Caki2 (cell line): ENCODE measurements around the gene CELF3. TPM values are rescaled to one million over a fixed set of nuclear protein-coding genes. Genes with fewer than 3 reads are reported as not detected.
"Not testable (repeated sequence)": the region's sequence is repeated elsewhere in the genome, so short reads cannot be mapped to it uniquely, and the experiment has no call there.

Experiments used
- DNase-seq: peaks from one replicate; pipeline ENCODE4 v3.0.0-alpha.2; 2015; ENCODE audit warnings: low read depth
- in situ Hi-C: cut with HindIII; loops from 2 replicates; pipeline ENCODE4 v1.10.0; 2016; ENCODE audit warnings: low sequenced_read_pairs, low pct_unique_long_range_greater_than_20kb, mixed read lengths
- total RNA-seq: library from RNA; depleted of rRNA; stranded (reverse); fragments of >200 nt; shearing (Covaris generic); gene quantifications from 2 replicates; pipeline ENCODE4 v1.2.3, GENCODE V29; 2014; ENCODE audit warnings: low replicate concordance; rRNA removed

Gene CELF3
- total RNA-seq, 1 experiment from 2014 or later: not detected

- in situ Hi-C loops: not testable (repeated sequence)
These were observed 46.4 kb downstream of the CELF3 start for GRCh38 chr1:151670036-151670675.

GRCh38 chr1:151668090-151668489 is 48.5 kb downstream of the CELF3 start:
- no peak for DNase-seq
- in situ Hi-C loops: no loop called here

More at GRCh38 chr1:151670036-151670675, 46.4 kb downstream of the CELF3 start:
- DNase-seq: not testable (repeated sequence)

GRCh38 chr1:151661751-151662150 is 54.9 kb downstream of the CELF3 start:
- DNase-seq: no peak
- in situ Hi-C loops: no loop called here

- in situ Hi-C loops: no loop called here
- DNase-seq: no peak
These were observed 61.2 kb downstream of the CELF3 start for GRCh38 chr1:151655371-151655770.

GRCh38 chr1:151653397-151653796 is 63.2 kb downstream of the CELF3 start:
- in situ Hi-C loops: no loop called here
- no peak for DNase-seq

Other genes with a start within 250 kb of the CELF3 start
- 0.03 and 0.61 TPM in 2 replicates for gene CGN, start 205.4 kb downstream of the CELF3 start, total RNA-seq
- 4.2 and 5.8 TPM in 2 replicates for gene TUFT1, start 176.5 kb downstream of the CELF3 start, total RNA-seq
- 8.7 and 32.6 TPM in 2 replicates for gene SNX27, start 104.8 kb downstream of the CELF3 start, total RNA-seq
- not detected in 2 replicates for gene RIIAD1, start 4.7 kb upstream of the CELF3 start, total RNA-seq
- 145 and 162 TPM in 2 replicates for gene MRPL9, start 46.7 kb upstream of the CELF3 start, total RNA-seq
- 5.6 and 9.1 TPM in 2 replicates for gene TDRKH, start 73.7 kb upstream of the CELF3 start, total RNA-seq
- not detected in 2 replicates for gene LINGO4, start 88.6 kb upstream of the CELF3 start, total RNA-seq
- gene RORC, start 115.0 kb upstream of the CELF3 start, total RNA-seq: 0.24 and 3.3 TPM in 2 replicates
- not detected in 2 replicates for gene C2CD4D, start 123.0 kb upstream of the CELF3 start, total RNA-seq
- gene THEM5, start 136.9 kb upstream of the CELF3 start, total RNA-seq: not detected in 2 replicates
- gene THEM4, start 192.7 kb upstream of the CELF3 start, total RNA-seq: 17.8 and 18.4 TPM in 2 replicates